Brain microvascular endothelial cell (primary cell): ENCODE data around the gene ZBED5.
A peak's percentile ranks its signal among the peaks of the same experiment; 100 is the strongest.
"Not testable (repeated sequence)": the region's sequence is repeated elsewhere in the genome, so short reads cannot be mapped to it uniquely, and the experiment has no call there.

Experiments
- DNase-seq: peaks from one replicate; pipeline ENCODE4 v3.0.0-alpha.2; 2020
- H3K27ac ChIP-seq: fragments of 250-450 bp; sonication (Bioruptor Pico); 2 replicates; pipeline ENCODE4 v1.5.1; 2020; ENCODE audit warnings: mild to moderate bottlenecking, moderate library complexity
- H3K27me3 ChIP-seq: fragments of 250-450 bp; sonication (Bioruptor Pico); replicated peaks from 2 replicates; pipeline ENCODE4 v1.5.1; 2020; ENCODE audit warnings: mild to moderate bottlenecking
- H3K36me3 ChIP-seq: fragments of 250-450 bp; sonication (Bioruptor Pico); replicated peaks from 2 replicates; pipeline ENCODE4 v1.5.1; 2020; ENCODE audit warnings: mild to moderate bottlenecking
- H3K4me3 ChIP-seq: 2 replicates; pipeline ENCODE4 v1.5.1; 2011; ENCODE audit warnings: low read depth, mild to moderate bottlenecking, control low read depth, low read length, moderate library complexity
- CTCF ChIP-seq: IDR thresholded peaks from 2 replicates; pipeline ENCODE4 v1.5.1; 2011; ENCODE audit warnings: low read depth, mild to moderate bottlenecking, moderate library complexity, low read length, control low read depth, inconsistent platforms; ENCODE audit errors: missing control alignments
- in situ Hi-C: cut with HindIII; loops from 2 replicates; pipeline ENCODE4 v1.10.0; 2017; ENCODE audit warnings: low sequenced_read_pairs, low pct_ligation_motif_present

Gene ZBED5

GRCh38 chr11:10823152-10823579 is 34.7 kb downstream of the ZBED5 start:
- Histone ChIP-seq H3K36me3 (no peaks in the 10 kb centered on the region), H3K4me3 (no peak overlapping the region), H3K27ac (no peak overlapping the region), H3K27me3 (no peaks in the 10 kb centered on the region)
- no peak for DNase-seq
- no peak for TF ChIP-seq CTCF
- in situ Hi-C loops: no loop called here

- H3K27ac ChIP-seq, H3K27me3 ChIP-seq, DNase-seq, H3K36me3 ChIP-seq, H3K4me3 ChIP-seq, in situ Hi-C loops: not testable (repeated sequence)
These were observed 35.4 kb downstream of the ZBED5 start for GRCh38 chr11:10822491-10822890.

- no peaks in the 10 kb centered on the region for H3K27me3 ChIP-seq
- in situ Hi-C loops: no loop called here
- no peaks in the 10 kb centered on the region for H3K36me3 ChIP-seq
- peak; percentile 12 for DNase-seq
- H3K4me3 ChIP-seq: no peak overlapping the region
- no peak for TF ChIP-seq CTCF
- H3K27ac ChIP-seq: no peak overlapping the region
These were observed 39.3 kb downstream of the ZBED5 start for GRCh38 chr11:10818594-10818993.

GRCh38 chr11:10813945-10814344 is 43.9 kb downstream of the ZBED5 start:
- no peak for TF ChIP-seq CTCF
- Histone ChIP-seq H3K27me3 (no peaks in the 10 kb centered on the region), H3K27ac (no peak overlapping the region), H3K4me3 (no peak overlapping the region), H3K36me3 (no peaks in the 10 kb centered on the region)
- DNase-seq: no peak
- in situ Hi-C loops: no loop called here

- peak overlapping the region; percentile 92 for H3K4me3 ChIP-seq
- no peak for TF ChIP-seq CTCF
- DNase-seq: peak; percentile 79
These were observed 48.3 kb downstream of the ZBED5 start for GRCh38 chr11:10809373-10810160.

GRCh38 chr11:10808553-10809372 is 49.1 kb downstream of the ZBED5 start, which contains the start of gene EIF4G2:
Gene EIF4G2 (minus strand): TSS chr11:10808926.
- Histone ChIP-seq H3K4me3 (peak within 1 kb of the TSS; percentile 92), H3K36me3 (peaks cover 38% of the 10 kb centered on the region), H3K27ac (peak within 1 kb of the TSS; percentile 95), H3K27me3 (no peaks in the 10 kb centered on the region)
- in situ Hi-C loops: no loop called here
- peak; percentile 98 for DNase-seq
- TF ChIP-seq CTCF: no peak

More at GRCh38 chr11:10809373-10810160, 48.3 kb downstream of the ZBED5 start:
- Histone ChIP-seq H3K36me3 (peaks cover 30% of the 10 kb centered on the region), H3K27me3 (no peaks in the 10 kb centered on the region), H3K27ac (peak overlapping the region; percentile 95)
- in situ Hi-C loops: no loop called here
